Kasumi-1 (cell line): ENCODE data around the gene AJM1.
"Not testable (repeated sequence)": the region's sequence is repeated elsewhere in the genome, so short reads cannot be mapped to it uniquely, and the experiment has no call there.

ENCODE experiments used
- DNase-seq, 2 experiments: peaks; one replicate each; lab custom pipeline; 2025; lab: John Stamatoyannopoulos, UW

The AJM1 gene

GRCh38 chr9:136880651-136881050 lies 38.4 kb downstream of the AJM1 start:
- DNase-seq = no peak

DNA sequence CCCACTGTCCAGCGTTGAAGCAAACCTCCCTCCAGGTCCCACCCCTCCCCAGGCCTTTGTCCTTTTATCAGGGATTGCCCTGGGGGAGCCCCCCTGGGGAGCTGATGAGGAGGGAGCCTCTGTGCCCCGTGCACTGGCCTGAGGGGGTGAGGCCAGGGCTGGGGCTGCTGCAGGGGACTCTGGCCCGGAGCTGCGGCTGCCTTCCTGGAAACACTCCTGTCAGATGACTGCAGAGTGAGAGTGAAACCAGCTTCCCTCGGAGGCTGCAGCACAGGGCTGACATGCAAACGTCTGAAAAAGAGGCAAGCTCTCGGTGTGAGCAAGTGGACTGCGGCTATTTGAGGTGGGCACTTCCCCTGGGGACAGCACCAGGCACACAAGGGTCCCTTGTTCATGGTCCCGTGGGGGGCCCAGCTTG lies 39.4 kb downstream of the AJM1 start:
- DNase-seq = no peak

GRCh38 chr9:136882109-136882946 lies 40.0 kb downstream of the AJM1 start:
- no peak for DNase-seq

- DNase-seq = not testable (repeated sequence)
These were observed 40.6 kb downstream of the AJM1 start for GRCh38 chr9:136882947-136883283.

DNA sequence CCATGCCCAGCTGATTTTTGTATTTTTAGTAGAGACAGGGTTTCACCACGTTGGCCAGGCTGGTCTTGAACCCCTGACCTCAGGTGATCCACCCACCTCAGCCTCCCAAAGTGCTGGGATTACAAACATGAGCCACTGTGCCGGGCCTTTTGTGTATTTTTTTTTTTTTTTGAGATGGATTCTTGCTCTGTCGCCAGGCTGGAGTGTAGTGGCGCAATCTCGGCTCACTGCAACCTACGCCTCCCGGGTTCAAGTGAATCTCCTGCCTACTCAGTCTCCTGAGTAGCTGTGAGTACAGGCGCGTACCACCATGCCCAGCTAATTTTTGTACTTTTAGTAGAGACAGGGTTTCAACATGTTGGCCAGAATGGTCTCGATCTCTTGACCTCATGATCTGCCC lies 41.4 kb downstream of the AJM1 start:
- not testable (repeated sequence) for DNase-seq

- peak; percentile 95 to 96 for DNase-seq
These were observed 43.8 kb downstream of the AJM1 start, which contains the start of gene TRAF2 for GRCh38 chr9:136885950-136886578. TSS of gene TRAF2 (plus strand) at chr9:136886516. CDS start at chr9:136898741, 12,225 bp downstream.

DNA sequence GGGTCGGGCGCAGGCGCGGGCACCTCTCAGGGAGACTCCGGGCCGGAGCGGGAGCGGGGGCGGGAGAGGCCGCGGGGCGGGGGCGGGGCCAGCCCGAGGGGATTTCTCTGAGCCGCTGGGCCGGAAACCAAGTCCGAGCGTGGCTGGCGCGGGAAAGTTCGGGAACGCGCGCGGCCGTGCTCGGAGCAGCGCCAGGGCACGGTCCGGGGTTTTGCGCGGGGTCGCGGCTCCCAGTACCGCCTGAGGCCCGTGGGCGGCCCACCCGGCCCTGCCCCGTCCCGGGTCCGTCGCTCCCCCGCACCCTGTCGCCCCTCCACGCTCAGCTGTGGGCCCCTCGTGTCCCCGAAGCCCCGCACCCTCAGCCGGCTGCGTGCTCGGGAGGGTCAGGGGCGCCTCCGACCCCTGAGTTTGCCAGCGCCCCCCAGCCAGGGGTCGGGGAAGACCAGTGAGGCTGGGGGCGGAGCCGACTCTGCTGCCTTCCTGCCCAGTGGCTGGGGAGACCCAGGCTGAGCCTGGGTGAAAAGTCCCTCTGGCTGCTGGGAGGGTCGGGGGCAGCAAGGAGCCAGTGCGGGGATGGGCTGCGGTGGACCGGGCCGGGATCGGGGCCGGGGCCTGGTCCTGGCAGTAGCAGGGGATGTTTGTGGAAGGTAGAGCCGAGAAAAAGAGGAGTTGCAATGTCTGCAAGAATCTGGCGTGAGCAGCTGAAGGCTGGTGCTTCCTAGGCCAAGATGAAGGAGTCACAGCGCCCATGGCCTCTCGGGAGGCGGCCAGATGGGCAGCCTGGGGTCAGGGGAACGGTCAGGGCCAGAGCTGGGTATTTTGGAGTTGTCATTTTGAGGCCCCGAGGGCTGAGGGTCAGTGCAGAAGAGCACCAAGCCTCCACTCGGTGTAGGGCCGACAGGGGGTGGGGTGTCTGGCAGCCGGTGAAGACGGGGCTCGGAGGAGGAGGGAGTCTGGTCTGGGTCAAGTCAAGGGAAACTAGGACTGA lies 44.6 kb downstream of the AJM1 start:
- DNase-seq = peak in 1 of 2 experiments; percentile 25

DNA sequence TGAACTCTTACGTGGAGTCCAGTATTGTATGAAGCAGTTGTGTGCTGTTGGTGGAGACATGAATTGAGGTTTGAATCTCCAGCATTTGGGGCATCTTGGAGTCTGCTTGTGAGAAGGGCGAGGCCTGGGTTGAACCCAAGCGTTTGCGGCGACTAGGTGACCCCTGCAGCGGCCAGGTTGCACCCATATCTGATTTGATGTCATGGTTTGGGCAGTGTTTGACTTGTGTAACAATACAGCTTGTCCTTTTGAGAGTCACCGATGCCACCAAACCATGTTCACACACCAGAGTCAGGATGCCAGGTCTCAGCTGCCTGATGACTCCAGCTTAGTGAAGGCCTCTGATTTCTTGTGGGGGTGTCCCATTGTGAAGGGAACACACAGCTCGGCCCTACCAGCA lies 46.2 kb downstream of the AJM1 start:
- DNase-seq = no peak

DNA sequence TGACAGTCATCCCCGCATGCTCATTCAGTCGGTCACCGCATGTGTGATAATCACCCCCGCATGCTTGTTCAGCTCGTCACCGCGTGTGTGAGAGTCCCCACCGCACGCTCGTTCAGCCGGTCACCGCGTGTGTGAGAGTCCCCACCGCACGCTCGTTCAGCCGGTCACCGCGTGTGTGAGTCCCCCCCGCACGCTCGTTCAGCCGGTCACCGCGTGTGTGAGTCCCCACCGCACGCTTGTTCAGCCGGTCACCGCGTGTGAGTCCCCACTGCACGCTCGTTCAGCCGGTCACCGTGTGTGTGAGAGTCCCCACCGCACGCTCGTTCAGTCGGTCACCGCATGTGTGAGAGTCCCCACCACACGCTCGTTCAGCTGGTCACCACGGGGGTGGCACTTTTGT lies 47.6 kb downstream of the AJM1 start:
- DNase-seq = no peak

DNA sequence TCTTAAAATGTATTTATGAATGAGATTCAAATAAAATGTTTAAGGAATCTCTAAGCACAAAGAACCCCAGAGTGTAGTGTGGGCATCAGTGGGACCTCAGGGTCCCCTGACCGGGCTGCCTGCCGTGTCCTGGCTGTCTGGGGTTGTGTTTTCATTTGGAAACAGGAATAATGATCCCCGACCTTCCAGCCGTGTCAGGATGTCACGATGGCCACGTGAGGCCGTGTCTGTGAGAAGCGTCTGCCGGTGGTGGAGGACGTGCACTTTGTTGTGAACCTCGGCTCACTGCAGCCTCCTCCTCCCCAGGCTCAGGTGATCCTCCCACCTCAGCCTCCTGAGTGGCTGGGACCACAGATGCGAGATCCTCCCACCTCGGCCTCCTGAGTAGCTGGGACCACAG lies 48.4 kb downstream of the AJM1 start:
- no peak for DNase-seq
